Stimulated activated CD8-positive, alpha-beta memory T cell treated with anti-CD3 and anti-CD28 coated beads, Interleukin-7, amount 100 ng/mL, for 48 hours (primary cell): Measurements from ENCODE around the gene MTCL1.
"Not testable (repeated sequence)": the region's sequence is repeated elsewhere in the genome, so short reads cannot be mapped to it uniquely, and the experiment has no call there.

ENCODE experiments used
- DNase-seq, 2 donors: peaks; one replicate each; pipeline ENCODE4 v3.0.0-alpha.2; 2020; ENCODE audit warnings: low read depth in 1 of 2; ENCODE audit errors: extremely low read depth in 1 of 2

The MTCL1 gene

DNA sequence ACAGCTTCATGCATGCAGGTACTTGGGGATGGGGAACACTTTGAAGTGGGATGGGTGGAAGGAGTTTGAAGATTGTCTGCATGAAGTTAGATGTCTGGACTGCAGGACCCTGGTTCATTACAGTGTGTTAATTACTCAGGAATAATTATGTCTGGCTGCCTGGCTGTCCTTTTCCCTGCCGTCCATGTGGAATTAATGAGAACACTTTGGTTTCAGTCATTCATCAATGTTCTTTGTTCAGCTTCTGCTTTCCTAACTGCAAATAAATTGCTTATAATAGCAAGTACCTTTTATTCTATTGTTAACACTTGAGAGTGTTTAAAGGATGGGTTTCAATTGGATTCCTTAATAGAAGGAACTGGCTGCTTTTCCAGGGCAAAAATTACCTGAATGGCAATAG, 35.8 kb downstream of the MTCL1 start:
- no peak for DNase-seq

DNA sequence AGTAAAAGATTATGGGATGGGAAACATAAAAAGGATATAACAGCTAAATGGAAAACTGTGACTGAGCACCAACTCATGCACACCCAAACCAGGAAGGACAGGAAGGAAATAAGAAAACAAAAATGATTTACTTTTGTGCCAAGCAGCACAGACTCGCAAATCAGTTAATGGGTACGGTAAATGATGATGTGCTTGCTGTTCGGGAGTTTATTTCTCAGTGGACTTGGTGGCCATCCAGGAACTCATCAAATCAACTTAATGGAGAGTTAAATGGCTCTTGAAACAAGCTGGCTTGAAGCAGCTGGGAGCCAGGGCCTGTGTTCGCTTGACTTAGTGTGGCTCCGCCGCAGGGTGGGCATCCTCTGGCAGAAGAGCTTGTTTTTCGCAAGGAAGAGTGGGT, 36.2 kb downstream of the MTCL1 start:
- no peak for DNase-seq

- DNase-seq: no peak
Measured at GRCh38 chr18:8742387-8743361, 37.3 kb downstream of the MTCL1 start.

DNA sequence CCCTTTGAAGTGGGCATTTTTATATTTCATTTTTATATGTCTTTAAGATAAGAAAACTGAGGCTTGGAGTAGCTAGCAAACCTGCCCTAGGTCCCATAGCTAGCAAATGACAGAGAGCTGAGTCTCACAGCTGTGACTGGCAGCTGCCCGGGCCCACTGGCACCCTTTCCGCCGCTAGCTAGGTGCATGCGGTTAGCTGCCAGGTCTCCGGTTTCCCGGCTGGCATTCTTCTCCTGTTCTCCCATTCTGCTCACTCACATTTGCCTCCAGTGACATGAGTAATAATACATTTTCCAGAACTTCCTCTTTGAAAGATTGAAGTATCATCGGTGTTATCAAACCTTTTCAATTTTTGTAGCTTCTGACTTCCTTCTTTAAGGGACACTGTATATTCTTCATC, 38.7 kb downstream of the MTCL1 start:
- no peak for DNase-seq

DNA sequence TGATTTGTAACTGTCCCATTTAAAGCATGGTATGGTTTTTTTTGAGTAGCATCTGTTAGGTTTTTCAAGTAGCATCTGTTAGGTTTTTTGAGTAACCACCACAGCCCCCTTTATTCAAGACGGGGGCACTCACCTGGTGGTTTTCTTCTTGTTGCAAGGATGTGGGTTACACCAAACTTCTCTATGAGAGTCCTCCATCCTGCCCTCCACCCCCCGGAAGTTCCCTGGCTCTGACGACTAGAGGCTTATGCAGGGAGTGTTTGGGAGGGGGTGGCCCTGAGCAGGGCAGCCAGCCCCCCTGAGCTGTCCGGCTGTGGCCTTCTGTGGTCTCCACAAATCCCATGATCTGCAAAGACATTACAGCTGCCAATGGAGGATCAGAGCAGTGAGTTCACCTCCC, 39.3 kb downstream of the MTCL1 start:
- DNase-seq: no peak

GRCh38 chr18:8745355-8746014, 40.1 kb downstream of the MTCL1 start:
- no peak for DNase-seq

GRCh38 chr18:8747440-8747937, 42.1 kb downstream of the MTCL1 start:
- no peak for DNase-seq

GRCh38 chr18:8749492-8749891, 44.1 kb downstream of the MTCL1 start:
- no peak for DNase-seq

DNA sequence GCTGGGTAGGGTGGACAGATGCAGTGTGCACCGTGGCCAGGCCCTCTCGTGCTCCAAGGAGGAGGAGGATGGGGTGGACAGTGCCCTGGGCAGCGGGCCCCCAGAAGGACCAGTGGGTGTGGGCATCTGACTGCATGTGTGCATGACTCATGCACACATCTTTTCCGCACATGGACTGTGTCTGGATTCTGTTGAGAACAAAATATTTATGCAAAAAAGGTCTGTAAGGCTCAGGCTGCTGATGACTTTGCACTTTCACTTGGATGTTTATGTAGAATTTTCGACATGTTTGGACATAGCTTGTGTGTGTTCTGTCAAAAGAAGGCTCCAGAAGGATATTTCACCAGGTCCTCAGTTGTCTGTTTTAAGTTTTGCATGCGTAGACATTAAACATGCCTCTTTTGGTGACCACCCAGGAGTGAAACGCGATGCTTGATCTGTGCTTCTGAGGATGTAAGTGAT, 45.6 kb downstream of the MTCL1 start:
- DNase-seq: no peak

DNA sequence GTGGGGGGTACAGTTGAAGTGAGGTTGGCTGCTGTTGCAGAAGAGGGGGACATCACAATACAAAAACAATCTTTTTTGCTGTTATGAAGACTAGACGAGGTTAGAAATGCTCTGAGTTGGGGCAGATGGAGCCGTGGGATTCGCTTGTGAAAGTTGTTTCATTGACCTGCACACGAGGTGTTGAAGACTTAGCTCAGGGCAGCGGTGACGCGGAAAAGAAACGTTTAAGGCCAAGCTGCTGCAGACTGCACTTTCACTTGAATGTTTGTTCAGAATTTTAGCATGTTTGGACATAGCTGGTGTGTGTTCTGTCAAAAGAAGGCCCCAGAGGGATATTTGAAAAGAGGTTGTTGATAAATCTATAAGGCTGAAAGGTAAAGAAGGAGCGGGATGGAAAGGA, 46.3 kb downstream of the MTCL1 start:
- no peak for DNase-seq

GRCh38 chr18:8752329-8752728, 47.0 kb downstream of the MTCL1 start:
- DNase-seq: no peak

- DNase-seq: no peak
Measured at GRCh38 chr18:8754995-8755960, 49.9 kb downstream of the MTCL1 start.

DNA sequence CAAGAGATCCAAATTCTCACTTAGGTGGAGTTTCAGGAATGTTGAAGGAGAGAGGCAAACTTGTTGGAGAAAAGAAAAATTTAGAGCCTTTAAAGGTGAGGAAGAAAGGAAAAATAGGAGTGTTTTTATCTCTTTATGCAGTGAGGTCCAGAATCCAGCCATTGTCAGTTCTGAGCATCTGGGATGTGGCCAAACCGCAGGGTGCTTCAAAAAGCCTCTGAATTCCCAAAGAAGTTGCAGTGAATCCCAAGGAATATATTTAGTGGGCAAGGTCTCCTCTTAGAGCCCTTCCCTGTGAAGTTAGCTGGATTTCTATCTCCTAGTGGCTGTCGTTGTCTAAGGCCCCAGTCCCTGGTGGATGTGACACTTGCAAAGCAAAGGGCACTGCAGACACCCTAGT, 51.2 kb downstream of the MTCL1 start:
- DNase-seq: no peak

DNA sequence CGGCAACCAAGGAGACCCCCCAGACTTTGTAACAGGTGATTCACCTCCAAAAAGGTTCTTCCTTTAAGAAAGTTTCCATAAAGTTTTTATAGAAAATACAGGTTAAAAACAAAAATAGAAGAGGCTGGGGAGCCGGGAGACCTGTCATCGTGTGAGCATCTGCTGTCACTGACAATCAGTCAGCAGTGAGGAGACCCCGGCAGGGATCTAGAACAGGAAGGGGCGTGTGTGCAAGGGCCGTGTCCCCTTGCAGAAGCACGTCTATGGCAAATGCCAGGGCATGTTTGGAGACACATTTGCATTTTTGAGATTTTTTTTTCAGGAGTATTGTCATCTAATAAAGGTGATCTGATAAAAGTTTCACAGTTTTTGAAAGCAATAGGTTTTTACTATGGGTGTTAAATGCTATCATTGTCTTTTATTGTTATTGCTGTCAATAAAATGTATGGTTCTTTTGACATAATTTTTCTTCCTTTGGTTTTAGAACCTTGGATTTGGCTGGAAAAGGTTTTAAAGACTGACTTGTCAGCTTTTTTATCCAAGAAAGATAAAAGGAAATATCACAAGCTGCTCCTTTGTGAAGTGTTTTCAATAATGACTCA, 52.1 kb downstream of the MTCL1 start:
- DNase-seq: no peak

- no peak for DNase-seq
Measured at GRCh38 chr18:8758466-8758865, 53.1 kb downstream of the MTCL1 start.

DNA sequence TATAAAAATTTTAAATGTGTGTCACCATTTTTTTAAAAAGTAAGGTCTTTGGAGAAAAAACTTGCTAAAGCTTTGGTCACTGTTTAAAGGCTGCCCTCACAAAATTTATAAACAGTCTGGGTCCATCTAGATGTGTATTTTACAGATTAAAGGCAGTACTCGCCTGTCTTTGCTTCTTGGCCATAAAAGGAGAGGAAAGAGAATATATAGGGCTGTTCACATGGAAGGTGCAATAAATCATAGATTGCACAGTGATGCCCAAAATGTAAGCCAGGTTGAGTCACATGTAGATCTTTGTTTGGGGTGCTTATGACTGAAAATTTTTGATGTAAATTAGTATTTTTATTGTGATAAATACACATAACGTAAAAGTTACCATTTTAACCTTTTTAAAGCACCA, 55.6 kb downstream of the MTCL1 start:
- no peak for DNase-seq

DNA sequence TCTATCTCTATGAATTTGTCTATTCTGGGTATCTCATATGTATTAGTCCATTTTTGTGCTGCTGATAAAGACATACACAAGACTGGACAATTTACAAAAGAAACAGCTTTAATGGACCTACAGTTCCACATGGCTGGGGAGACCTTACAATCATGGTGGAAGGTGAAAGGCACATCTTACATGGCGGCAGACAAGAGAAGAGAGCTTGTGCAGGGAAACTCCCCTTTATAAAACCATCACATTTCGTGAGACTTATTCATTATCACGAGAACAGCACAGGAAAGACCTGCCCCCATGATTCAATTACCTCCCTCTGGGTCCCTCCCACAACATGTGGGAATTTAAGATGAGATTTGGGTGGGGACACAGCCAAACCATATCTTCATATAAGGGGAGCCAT, 56.2 kb downstream of the MTCL1 start:
- not testable (repeated sequence) for DNase-seq

DNA sequence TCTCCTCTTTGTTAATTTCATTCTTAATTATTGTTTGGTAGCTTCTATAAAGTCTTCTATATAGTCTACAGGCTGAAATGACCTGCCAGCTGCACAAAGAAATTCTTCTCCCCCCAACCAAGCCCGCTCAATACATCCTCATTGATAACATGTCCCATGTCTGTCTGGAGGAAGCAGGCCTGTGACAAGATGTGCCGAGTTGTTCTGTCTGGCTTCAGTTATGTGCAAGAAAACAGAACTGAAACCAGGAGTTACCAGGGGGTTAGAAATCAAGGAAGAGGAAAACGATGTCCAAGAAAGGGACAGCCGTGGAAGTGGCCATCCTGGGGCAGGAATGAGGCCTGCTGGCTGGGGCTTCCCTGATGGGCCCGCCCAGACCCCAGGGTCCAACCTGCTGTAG, 57.6 kb downstream of the MTCL1 start:
- no peak for DNase-seq

DNA sequence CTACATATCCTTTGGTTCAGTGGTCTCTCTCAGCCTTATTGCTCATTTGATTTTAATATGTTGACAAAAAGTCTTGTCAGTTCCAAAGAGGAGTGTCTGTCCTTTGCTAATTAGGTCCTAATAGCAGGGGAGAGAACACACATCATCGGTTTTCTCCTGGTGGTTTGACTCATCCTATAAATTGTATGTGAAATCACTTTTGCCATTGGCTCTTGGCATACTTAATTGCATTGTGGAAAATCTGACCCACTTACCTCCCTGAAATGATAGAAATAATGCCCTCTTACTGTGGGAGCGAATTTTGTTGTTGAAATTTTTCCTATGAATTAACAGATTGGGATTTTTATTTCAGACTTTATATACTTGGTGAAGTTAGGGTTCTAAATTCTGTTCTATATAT, 58.3 kb downstream of the MTCL1 start:
- DNase-seq: no peak

DNA sequence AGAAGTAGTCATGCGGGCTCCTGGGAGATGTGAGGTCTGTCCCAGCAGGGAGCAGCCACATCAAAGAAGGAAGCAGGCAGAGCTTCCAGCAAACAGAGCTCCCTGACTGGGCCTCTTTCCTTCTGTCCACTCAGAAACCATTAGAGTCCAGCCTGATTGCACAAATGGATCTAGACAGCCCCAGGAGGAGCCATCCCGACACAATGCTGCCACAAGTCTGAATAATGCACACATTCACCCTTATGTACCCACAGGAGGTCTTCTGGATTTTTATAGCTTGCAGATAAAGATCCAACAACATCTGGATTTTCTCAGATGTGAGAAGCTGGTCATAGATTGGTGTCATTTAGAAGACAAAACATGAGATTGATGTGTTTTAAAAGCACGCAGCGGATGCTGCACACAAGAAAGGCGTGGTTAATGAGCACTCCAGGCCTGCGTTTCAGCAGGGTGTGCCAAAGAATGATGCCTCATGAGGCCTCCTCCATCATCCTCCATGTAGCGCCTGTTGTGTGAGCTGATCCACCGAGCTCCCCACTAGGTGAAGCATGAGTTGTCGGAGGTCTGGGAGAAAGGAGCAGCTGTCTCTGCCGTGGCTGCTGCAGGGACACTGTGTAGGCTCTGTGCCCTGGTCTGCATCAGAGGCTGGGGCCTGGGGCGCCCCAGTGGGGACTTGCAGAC, 60.6 kb downstream of the MTCL1 start:
- no peak for DNase-seq
